ENCODE results near the gene IER3. TPM values are rescaled to one million over a fixed set of nuclear protein-coding genes. Genes with fewer than 3 reads are reported as not detected.
A peak's percentile ranks its signal among the peaks of the same experiment; 100 is the strongest.

The IER3 gene
- total and polyA plus RNA-seq, 2 of the 13 experiments (the other 11 are each of a cell fraction or from before 2014, with no cell fraction given) = 51.1 to 131 TPM

GRCh38 chr6:30743099-30744053 is 971 bp downstream of the IER3 start (continued):
- TF ChIP-seq HNF1A (IDR thresholded peaks at IDR 0.05; ENCODE audit: low read depth) (0 out of 2 replicates have a peak, but pooled peaks have one; percentile 3), HNF1A (CRISPR knock-in tag; IDR thresholded peaks at IDR 0.05; ENCODE audit: borderline replicate concordance) (no peak), TEF (CRISPR knock-in tag; IDR thresholded peaks at IDR 0.05) (no peak; the same call in none of the 2 replicates), ZFP62 (CRISPR knock-in tag; IDR thresholded peaks at IDR 0.05) (0 out of 2 replicates have a peak, but pooled peaks have one; percentile 55), MLXIP (CRISPR knock-in tag; IDR thresholded peaks at IDR 0.05; ENCODE audit: borderline replicate concordance) (peak; percentile 45; the same call in 1 of the 2 replicates), TEAD2 (CRISPR knock-in tag; IDR thresholded peaks at IDR 0.05) (no peak), ZNF3 (CRISPR knock-in tag; IDR thresholded peaks at IDR 0.05) (0 out of 2 replicates have a peak, but pooled peaks have one; percentile 46), ZSCAN29 (CRISPR knock-in tag; conservative IDR thresholded peaks at IDR 0.05) (0 out of 2 replicates have a peak, but pooled peaks have one; percentile 38), ZBTB42 (CRISPR knock-in tag; IDR thresholded peaks at IDR 0.05) (0 out of 2 replicates have a peak, but pooled peaks have one; percentile 9), ZSCAN22 (CRISPR knock-in tag; IDR thresholded peaks at IDR 0.05) (peak; percentile 39; the same call in 1 of the 2 replicates), STAT6 (CRISPR knock-in tag; IDR thresholded peaks at IDR 0.05; ENCODE audit: borderline replicate concordance) (0 out of 2 replicates have a peak, but pooled peaks have one; percentile 27), CBX5 (CRISPR knock-in tag; IDR thresholded peaks at IDR 0.05; ENCODE audit: borderline replicate concordance) (0 out of 2 replicates have a peak, but pooled peaks have one; percentile 11), ZEB1 (IDR thresholded peaks at IDR 0.05; ENCODE audit: insufficient replicate concordance, low read depth) (no peak), AKAP8 (CRISPR knock-in tag; IDR thresholded peaks at IDR 0.05) (no peak), ZNF850 (CRISPR knock-in tag; conservative IDR thresholded peaks at IDR 0.05) (0 out of 2 replicates have a peak, but pooled peaks have one; percentile 27), ZNF670 (CRISPR knock-in tag; IDR thresholded peaks at IDR 0.05; ENCODE audit: borderline replicate concordance) (0 out of 2 replicates have a peak, but pooled peaks have one; percentile 6)
